ENCODE measurements around the gene SPRY4.

DNA sequence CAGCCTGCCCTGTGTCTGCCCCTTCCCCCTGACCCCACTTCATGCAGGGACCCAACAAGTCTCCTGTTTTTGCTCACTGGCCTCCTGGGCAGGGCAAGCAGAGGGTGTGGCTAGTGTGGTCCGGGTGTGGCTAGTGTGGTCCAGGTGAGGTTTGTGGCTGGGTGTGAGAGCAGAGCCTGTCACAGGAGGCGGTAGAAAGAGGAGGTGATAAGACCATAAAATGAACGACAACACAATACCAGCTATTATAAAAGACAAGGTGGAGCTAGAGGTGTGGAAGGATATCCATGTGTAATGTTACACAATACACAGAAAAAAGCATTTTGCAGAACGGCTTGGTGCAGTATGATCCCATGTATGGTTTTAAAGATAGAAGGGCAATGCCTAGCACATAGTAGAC, 23.3 kb downstream of the SPRY4 start:
- TF ChIP-seq, protein P1, sequence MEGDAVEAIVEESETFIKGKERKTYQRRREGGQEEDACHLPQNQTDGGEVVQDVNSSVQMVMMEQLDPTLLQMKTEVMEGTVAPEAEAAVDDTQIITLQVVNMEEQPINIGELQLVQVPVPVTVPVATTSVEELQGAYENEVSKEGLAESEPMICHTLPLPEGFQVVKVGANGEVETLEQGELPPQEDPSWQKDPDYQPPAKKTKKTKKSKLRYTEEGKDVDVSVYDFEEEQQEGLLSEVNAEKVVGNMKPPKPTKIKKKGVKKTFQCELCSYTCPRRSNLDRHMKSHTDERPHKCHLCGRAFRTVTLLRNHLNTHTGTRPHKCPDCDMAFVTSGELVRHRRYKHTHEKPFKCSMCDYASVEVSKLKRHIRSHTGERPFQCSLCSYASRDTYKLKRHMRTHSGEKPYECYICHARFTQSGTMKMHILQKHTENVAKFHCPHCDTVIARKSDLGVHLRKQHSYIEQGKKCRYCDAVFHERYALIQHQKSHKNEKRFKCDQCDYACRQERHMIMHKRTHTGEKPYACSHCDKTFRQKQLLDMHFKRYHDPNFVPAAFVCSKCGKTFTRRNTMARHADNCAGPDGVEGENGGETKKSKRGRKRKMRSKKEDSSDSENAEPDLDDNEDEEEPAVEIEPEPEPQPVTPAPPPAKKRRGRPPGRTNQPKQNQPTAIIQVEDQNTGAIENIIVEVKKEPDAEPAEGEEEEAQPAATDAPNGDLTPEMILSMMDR (IDR thresholded peaks at IDR 0.05) = no peak
- no peak for TF ChIP-seq EP300 (IDR thresholded peaks at IDR 0.05; ENCODE audit: low read depth)
- no peak for TF ChIP-seq POLR2A (IDR thresholded peaks at IDR 0.05)
- TF ChIP-seq POLR2AphosphoS5 (IDR thresholded peaks at IDR 0.05) = peak in 2 of 3 donors; percentile 32 to 53
